ENCODE measurements around the gene TMPRSS13.
"Not testable (repeated sequence)": the region's sequence is repeated elsewhere in the genome, so short reads cannot be mapped to it uniquely, and the experiment has no call there.

The TMPRSS13 gene

GRCh38 chr11:117950301-117950700, 21.1 kb upstream of the TMPRSS13 start:
- no peak for FAIRE-seq

GRCh38 chr11:117949062-117949461, 19.9 kb upstream of the TMPRSS13 start:
- FAIRE-seq, result no peak

- not testable (repeated sequence) for FAIRE-seq
These were observed 19.3 kb upstream of the TMPRSS13 start for GRCh38 chr11:117948466-117948865.

DNA sequence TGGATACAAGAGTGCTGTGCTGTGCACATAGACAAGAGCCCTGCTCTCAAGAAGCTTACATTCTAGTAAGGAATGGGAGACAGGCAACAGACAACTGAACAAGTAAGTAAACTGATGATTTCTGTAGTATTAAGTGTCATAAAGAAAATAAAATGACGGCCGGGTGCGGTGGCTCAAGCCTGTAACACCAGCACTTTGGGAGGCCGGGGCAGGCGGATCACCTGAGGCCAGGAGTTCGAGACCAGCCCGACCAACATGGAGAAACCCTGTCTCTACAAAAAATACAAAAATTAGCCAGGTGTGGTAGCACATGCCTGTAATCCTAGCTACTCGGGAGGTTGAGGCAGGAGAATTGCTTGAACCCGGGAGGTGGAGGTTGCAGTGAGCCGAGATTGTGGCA, 18.5 kb upstream of the TMPRSS13 start:
- FAIRE-seq, result not testable (repeated sequence)

- no peak for FAIRE-seq
These were observed 17.8 kb upstream of the TMPRSS13 start for GRCh38 chr11:117946842-117947526.

- FAIRE-seq, result no peak
These were observed 17.1 kb upstream of the TMPRSS13 start for GRCh38 chr11:117946156-117946841.

GRCh38 chr11:117945047-117945810, 16.0 kb upstream of the TMPRSS13 start:
- no peak for FAIRE-seq

DNA sequence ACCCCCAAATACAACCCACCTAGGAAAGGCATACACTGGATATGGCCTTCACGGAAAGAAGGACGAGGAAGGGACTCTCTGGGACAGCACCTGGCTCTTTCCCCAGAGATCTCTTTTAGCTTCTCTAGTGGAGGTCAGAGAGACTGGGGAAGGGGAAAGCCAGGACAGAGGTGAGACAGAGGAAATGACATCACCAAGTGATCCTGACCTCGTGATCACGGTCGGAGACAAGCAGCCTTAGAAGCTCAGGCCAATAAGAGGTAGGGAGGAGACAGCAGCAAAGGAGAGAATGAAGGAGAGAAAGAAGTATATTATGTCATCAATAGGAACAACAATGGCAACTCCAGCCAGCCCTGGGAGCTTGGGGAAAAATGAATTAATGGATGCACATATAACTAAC, 15.4 kb upstream of the TMPRSS13 start:
- FAIRE-seq, result no peak

- no peak for FAIRE-seq
These were observed 12.9 kb upstream of the TMPRSS13 start for GRCh38 chr11:117941976-117942654.

GRCh38 chr11:117941163-117941707, 12.0 kb upstream of the TMPRSS13 start:
- FAIRE-seq, result no peak

- FAIRE-seq, result no peak
These were observed 11.5 kb upstream of the TMPRSS13 start for GRCh38 chr11:117940736-117941135.

GRCh38 chr11:117936973-117937372, 7.8 kb upstream of the TMPRSS13 start:
- FAIRE-seq, result no peak

- FAIRE-seq, result no peak
These were observed 5.5 kb upstream of the TMPRSS13 start for GRCh38 chr11:117934526-117935307.

DNA sequence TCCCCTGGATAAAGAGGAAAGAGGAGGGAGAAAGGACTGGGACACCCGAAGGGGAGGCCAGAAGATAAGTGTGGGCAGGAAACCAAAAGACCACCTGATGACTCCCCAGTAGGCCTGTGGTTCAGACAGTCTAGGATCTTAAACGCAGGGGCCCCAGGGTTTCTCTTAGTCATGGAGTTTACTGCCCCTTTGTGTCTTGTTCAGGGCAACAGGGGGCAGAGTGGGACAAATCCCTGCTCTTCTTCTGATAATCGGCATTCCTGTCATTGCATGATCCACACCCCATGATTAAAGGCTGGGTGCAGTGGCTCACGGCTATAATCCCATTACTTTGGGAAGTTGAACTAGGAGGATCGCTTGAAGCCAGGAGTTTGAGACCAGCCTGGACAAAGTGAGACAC, 4.7 kb upstream of the TMPRSS13 start:
- FAIRE-seq, result no peak

DNA sequence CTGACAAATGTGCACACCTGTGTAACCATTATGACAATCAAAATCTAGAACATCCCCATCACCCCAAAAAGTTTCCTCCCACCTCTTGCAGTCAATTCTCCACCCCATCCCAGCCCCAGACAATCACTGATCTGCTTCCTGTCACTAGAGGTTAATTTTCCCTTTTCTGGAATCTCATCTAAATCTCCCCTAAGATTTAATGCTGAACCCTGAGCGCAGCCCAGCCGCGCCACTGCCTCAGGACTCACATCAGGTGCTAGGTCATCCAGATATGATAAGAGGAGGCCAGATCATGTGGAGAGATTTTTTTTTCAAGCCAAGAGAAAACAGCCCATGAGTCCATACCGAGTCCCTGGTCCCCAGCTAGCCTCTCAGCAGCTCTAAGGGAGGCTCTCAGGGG, 4.3 kb upstream of the TMPRSS13 start:
- no peak for FAIRE-seq

DNA sequence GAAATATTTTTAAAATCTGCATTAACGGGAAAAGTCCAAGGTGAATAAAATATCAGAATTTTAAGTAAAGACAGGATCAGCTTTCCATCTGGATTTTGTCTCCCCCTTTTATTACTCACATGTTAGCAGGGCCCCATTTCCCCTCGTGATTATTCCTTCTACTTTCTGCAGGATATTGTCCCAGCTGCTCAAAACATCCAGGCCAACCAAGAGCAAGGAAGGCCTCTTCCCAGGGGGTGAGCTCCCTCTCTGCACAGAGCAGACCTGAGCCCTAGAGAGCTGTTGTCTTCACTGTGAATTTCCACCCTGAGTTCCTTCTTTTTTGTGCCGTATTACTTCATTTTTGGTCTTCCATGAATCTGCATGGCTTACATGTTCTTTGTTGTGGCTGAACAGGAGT, 3.7 kb upstream of the TMPRSS13 start:
- FAIRE-seq, result no peak

- FAIRE-seq, result no peak
These were observed 3.2 kb upstream of the TMPRSS13 start for GRCh38 chr11:117932426-117932825.

GRCh38 chr11:117931971-117932370, 2.8 kb upstream of the TMPRSS13 start:
- no peak for FAIRE-seq

GRCh38 chr11:117931331-117931950, 2.2 kb upstream of the TMPRSS13 start:
- no peak for FAIRE-seq

DNA sequence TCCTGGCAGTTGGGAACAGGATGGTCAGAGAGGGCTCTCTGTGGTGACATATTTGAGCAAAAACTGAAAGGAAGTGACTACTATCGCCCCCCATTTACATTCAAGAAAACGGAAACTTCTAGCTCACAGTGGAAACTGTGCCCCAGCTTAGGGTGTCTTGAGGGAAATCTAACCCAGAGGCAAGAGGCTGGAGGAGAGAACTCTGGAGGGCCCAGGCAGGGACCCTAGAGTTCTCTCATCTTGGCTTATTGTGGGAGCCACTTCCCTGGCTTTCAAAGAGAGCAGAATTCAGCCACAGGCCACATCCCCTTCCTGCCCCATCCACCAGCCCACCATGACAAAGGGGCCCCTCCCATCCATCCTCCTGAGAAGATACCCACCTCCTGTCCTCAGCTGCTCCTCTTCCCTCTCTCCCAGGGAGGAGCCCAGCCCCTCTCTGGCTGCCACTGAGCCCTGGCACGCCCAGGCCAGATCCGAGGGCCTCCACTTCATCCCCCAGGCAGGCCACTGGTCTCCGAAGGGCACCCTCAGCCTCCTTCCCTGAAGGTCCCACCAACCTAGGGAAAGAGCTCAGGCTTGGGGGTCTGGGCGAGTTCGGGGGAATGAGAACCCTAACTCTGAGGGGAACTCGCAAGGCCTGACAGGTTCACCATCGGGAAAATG, 1.6 kb upstream of the TMPRSS13 start:
- FAIRE-seq, result no peak

DNA sequence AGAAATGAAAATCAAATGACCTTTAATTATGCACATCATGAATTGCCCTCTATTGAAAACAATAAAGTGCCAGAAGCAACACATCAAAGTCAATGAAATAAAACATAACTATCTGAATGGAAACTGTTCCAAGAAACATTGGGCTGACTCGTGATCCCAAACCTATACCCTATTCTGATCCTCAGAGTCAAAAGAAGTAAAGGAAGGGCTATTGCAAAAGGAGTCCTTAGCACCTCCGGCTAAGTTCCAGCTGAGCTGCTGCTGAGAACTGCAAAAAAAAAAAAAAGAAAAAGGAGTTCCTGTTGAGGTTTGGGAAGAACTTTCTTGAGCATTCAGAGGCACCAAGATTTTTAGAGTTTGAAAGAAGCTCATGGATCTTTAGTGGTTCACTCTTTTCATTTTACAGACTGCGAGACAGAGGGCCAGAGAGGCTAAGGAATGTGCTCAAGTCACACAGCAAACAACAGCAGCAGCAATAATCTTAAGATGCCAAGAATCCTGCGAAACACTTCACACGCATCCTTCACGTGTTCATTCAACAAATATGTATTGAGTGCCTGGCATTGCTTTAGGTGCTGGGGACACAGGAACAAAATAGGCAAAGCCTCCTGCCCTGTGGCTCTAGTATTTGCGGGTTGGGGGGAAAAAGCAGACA, 841 bp upstream of the TMPRSS13 start:
- no peak for FAIRE-seq

Measured in islet of Langerhans (tissue), 1 donor.